T-helper 9 cell (primary cell): ENCODE data around the gene ADRM1.

Experiments used
- DNase-seq: peaks from one replicate; pipeline ENCODE4 v3.0.0-alpha.2; 2020

Gene ADRM1

DNA sequence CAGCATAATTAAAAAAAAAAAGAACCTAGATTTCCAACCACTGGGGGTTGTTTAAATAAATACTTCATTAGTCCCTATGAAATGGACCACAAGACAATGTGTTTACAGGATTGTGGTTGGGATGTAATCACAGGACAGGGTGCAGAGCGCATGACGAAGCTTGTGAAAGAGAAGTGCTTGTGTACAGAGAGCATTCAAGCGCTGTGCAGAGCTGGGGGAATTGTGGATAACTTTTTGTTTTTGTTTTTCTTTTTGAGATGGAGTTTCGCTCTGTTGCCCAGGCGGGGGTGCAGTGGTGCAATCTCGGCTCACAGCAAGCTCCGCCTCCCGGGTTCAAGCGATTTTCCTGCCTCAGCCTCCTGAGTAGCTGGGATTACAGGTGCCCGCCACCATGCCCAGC lies 42.0 kb downstream of the ADRM1 start:
- DNase-seq = no peak

DNA sequence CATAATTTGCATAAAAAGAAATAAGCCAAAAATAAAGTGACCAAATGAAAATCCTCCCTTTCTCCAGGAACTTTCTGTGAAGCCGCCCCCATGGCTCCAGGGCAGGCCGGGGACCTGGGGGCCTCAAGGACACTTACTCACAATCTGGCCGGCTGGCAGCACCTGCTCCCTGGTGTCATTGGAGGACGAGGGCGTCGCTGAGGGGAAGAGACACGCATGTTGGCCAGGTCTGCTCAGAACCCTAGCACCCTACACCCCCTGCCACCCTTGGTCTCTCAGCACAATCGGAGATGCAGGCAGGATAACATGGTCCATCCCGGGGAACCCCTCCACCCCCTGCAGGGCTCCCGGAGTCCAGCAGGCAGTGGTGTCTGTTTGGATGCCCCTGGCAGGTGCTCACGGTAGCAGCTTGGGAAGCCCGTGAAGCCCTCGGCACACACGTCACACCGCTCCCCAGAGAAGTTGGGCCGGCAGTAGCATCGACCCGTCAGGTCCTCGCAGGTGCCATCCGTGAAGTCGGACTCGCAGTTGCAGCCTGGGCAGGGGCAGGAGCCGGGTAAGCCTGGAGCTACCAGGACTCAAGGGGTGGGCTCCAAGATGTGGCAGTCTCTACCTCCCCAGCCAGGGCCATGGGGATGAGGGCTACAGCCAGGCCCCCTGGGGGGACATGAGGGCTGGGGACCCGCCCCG lies 43.0 kb downstream of the ADRM1 start:
- DNase-seq = no peak

DNA sequence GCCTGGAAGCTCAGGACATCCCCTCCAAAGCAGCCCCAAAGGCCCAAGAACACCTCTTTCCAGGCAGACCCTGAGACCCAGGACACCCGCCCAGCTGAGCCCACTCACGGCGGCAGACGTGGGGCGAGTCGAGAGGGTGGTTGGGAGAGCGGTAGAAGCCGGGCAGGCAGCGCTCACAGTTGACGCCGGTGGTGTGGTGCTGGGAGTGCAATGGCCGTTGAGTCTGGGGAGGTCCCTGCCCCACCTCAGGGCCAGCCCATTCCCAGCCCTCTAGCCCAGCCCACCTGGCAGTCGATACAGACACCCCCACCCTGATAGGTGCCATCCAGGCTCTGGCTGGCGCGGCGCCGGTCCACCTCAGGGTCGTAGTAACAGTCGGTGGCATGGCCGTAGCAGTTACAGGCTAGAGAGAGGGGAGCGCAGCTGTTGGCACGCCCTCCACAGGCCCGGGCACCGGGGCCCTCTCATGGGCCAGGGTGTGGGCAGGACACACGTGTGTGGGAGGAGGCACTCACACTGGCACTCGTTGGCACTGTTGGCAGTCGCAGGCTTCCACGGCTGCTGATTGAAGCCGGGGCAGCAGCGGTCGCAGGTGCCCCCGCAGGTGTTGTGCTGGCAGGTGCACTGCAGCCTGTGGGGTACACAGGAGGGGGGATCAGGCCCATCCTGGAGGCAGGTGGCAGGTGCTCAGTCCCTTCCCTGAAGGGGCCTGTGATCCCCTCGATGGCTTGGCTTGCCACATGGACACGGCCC lies 43.8 kb downstream of the ADRM1 start:
- DNase-seq = no peak

DNA sequence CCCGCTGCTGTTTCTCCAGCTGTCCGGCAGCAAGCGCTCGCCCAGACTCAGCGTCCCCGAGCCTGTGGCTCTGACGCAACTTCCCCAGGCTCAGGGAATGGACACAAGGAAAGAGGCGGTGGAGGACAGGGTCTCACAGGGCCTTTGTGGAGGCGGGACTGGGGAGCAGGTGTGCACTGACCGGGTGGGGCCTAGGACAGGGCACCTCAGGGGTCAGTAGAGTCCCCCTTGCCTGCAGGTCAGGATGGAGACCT lies 44.3 kb downstream of the ADRM1 start:
- DNase-seq = no peak

DNA sequence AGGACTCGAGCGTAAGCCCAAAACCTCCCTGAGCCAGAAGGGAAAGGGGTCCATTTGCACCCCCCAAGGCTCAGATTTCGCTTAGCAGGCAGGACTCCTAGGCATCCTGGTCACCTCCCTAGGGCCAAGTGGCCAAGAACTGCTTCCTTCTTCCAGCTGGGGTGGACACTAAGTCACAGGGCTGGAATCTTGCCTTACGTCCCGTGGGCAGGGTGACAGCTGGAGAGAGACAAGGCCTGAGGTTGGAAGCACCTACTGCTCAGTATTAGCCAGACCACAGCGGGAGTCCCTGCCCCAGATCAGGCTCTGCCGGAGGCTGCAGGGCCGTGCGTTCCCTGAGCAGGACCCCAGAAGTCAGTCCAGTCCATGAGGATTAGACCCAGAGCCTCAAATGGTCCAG lies 44.6 kb downstream of the ADRM1 start:
- no peak for DNase-seq

DNA sequence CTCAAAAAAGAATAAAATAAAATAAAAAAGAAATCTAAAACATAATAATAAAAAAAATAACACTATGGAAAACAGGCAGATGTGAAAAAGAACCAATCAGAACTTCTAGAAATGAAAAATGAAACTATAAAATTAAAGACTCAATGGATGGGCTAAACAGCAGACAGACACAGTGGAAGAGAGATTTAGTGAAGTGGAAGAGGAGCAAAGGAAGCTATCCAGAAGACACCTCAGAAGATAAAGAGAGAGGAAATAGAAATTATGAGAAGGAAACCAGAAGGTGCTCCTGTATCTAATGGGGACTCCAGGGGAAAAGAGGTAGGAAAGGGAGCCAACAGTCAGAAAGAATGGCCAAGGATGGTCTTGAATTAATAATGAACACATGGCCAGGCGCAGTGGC lies 45.8 kb downstream of the ADRM1 start:
- DNase-seq = no peak

DNA sequence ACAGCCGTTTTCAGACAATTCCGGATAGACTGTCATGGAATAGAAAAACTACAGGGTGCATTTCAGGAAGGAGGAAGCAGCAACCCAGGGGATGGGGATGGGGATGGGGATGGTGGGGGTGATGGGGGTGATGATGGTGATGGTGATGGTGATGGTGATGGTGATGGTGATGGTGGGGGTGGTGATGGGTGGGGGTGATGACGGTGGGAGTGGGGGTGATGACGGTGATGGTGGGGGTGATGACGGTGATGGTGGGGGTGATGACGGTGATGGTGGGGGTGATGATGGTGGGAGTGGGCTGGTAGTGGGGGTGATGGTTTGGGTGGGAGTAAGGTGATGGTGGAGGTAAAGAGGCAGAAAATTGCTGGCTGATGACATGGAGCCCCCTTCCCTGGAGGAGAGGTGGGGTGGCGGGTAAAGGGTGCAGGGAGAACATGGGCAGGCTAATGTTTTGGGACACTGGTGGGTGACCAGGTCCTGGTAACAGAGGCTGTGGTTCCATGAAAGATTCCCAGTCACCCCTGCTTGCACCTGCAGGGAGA lies 46.8 kb downstream of the ADRM1 start:
- no peak for DNase-seq

DNA sequence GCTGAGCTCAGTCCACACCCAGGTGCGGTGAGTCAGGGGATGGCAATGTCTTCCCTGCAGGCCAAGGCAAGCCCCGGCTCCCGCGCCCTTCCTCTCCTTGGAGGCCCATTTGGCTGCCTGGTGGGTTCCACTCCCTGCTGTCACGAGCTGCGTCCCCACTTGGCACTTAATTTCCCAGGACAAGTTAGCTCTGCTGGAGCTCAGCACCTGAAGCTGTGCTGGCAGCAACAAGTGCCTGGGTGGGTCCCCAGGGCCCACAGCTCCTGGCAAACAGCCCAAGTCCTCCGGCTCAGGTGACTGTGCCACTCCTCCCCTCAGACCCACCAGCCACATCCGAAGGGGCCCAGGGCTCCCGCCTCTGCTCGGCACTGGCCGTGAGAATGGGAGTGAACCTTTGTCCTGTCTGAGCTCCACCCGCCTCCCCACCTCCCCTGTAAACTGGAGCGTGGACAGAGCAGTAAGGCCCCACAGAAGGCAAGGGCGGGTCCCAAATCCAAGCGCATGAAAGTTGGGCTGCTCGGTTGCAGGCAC lies 47.4 kb downstream of the ADRM1 start:
- no peak for DNase-seq

DNA sequence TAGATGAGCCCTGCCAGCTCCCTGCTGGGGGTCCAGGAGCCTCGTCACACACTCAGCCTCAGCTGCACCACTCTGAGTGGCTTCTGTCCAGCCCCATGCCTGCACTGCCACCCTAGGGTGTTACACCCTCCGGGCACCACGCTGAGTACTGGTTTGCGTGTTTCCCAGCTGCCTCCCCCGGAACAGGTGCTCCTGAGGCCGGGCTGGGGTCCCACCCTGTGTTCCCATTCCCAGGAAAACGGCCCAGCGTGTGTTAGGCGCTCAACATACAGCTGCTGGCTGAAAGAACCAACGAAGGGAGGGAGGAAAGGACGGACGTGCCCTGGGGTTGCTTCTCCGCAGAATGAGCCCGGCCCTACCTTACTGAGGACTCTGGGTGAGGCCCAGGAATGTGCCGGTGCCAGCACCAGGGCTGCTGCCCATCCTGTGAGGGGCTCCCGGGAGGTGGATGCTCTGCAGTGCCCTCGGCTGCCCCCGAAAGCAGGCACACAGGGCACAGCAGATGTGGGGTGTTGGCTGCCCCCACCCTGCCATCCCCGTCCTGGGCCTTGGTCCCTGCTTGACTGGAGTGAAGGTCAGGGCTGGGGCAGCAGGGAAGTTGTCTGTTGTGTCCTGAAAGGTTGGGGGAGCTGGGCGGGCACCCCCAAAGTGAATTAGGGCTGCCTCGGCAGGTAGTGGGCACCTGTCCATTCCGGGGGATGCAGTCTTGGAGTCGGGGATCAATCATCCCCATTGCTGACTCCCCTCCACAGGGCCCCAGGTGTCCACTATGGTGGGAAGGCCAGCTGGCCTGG lies 48.0 kb downstream of the ADRM1 start:
- DNase-seq = no peak

DNA sequence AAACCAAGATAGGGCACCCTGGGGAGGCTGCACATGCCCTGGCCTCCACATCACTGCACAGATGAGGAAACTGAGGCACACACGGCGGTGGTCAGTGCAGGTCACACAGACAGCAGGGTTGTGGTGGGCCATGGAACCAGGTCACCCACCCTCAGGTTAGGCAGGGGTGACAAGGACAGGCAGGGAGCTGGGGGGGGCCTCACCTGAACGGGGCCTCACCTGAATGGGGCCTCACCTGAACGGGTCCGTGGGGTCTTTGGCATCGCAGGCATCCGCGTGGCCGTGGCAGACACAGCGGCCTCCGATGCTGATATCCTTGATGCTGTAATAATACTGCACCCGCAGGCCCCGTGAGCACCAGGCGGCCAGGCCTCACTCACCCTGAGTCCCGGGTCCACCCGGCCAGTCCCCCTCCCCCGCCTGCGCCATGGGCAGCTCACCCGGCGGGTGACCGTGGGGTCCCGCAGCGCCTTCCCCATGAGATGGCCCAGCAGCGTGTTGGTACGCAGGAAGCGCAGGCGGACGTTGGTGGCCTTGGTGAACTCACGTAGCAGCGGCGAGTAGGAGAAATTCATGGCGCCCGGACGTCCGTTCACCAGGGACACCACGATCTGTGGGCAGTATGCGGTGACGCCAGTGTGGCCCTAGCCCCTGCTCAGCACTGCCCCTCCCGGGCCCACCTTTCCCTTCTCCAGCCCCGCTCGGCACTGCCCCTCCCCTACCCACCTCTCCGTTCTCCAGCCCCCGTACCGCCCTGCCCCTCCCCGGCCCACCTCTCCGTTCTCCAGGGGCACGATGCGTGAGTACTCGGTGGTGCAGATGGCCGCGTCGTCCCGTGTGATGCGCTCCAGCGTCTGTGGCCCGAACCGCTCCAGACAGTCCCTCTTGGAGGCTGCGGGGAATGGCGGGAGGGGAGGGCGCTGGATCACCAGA lies 48.9 kb downstream of the ADRM1 start:
- DNase-seq = no peak

DNA sequence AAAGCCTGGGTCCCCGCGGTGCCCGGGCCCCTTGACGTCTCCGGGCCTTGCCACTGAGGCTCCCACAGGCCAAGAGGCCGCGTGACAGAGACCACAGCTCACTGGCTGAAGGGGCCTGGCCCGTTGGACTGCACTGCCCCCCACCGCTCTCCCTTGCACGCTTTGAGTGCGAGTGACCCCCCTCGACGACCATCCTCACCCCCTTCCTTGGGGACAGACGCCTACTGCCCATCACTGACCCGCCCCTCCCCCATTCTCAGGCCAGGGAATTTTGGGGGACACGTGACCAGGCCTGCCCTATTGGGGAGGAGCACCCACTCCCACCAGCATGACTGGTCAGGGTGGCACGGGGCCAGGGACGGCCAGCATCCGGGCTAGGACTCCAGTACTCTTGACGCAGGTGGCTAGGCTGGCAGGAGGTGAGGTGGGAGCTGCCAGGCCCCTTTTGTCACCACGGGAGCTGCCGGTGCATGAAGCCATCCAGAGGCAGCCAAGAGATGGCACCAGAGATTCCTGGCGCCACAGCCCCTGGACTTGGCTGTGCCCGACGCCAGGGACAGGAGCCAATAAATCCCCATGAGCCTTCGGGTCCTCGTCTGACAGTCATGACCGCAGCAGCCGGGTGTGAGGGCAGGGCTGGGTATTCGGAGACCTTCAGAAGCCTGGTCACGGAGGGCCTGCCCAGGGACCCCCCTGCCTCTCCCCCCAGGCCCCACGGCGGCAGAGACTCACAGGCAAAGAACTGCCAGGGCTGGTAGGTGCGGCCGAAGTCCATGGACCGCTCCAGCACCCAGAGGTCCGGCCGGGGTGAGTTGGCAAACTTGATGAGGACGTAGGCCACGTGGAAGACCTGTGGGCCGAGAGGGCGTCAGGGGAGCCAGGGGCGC lies 49.8 kb downstream of the ADRM1 start:
- no peak for DNase-seq

DNA sequence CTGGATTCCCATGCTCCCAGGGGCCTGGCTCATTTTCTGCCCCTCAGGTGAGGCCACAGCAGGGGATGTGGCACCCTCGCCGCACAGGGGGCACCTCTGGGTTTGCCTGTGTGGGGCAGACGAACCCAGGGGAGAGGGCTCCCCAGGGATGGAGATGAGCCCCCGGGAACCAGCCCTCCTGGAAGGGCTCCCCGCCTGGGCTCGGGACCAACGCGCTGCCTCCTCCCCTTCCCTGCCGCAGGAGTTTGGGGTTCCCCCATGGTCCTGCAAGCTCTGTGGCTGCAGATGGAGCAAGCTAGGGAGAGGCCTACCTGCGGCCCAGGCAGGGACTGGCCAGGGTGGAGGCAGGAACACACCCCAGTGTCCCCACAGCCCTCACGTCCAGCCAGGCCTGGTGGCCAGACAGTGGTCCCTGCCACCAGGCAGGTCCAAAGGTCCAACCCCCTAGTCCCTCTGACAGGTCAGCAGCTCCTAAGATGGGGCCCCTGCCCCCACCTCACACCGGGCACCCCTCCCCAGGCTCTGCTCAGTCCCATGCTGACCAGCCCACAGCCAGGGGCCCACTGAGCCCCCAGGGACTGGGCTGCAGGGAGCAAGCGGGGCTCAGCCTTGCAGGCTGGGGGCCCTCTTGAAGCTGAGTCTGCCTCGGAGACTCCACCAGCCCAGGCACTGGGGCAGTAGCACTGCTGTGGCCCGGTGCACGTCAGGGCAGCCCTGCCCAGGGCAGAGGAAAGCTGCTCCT lies 50.7 kb downstream of the ADRM1 start:
- DNase-seq = no peak

DNA sequence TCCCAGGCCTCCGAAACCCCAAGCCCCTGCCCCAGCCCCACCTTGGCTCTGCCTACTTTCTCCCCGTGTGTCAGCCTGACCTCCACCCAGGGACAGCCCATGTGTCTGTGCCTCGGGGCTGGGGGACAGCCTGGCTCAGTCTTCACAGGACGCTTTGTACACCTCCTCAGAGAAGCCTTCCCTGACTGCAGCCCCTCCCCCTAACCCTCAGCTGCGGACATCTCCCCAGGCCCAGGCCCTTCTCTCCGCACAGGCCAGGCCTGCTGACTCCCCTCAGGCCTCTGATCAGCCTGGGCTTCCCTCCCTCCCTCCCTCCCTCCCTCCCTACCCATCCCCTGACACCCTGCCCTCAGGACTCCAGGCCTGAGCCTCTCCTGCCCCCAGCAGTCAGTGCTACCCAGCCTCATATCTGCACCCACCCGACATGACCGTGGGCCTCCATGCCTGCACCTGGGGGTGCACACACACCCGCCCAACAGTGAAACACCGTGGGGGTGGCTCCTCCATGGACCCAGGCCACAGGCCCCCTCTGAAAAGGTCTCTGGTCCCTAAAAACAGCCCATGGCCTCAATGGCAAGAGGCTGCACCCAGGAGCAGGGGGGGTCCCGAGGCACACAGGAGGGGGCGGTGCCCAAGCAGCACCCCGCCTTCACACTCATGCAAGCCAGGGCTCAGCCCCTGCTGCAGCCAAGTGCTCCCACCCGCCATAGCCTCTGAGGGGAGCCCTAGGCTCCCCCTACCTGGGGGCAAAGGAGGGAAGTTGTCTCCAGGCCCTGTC lies 51.4 kb downstream of the ADRM1 start:
- no peak for DNase-seq

DNA sequence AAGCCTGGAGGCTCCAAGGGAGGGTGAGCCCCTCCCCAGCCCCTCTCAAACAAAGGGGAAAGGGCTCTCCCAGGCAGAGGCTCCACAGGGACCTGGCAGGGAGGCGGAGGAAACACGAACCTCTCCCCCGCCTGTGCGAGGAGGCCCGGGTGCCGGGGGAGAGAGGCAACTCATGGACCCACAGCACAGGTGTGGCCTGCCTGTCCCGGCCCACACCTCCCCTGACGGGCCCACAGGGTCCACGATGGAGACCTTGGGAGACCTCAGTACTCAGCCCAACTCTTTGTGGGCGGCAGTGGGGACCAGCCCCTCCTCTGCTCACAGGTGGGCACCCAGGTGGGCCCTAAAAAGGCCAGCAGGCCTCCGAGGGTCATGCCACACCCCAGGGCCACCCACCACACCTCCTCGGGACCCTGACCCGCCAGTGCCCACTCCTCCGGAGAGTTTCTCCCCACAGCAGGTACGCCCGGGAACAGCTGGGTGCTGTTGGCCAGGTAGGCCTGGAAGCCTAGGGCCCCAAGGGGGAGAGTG lies 52.1 kb downstream of the ADRM1 start:
- DNase-seq = no peak

DNA sequence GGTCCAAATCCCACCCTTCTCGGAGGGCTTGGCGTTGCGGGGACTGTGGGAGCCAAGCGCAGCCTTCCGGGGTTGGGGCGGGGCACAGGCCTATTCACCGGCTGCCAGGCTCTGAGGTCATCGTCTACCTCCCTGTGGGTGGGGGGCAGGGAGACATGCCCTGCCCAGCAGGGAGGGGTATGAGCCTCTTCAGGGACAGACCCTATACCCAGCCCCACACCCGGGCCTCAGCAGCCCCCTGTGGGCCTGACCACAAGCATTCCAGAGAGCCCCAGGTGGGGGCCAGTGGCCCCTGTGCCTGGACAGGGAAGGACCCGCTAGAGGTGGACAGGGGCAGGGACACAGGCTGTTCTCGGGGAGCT lies 52.7 kb downstream of the ADRM1 start:
- no peak for DNase-seq

DNA sequence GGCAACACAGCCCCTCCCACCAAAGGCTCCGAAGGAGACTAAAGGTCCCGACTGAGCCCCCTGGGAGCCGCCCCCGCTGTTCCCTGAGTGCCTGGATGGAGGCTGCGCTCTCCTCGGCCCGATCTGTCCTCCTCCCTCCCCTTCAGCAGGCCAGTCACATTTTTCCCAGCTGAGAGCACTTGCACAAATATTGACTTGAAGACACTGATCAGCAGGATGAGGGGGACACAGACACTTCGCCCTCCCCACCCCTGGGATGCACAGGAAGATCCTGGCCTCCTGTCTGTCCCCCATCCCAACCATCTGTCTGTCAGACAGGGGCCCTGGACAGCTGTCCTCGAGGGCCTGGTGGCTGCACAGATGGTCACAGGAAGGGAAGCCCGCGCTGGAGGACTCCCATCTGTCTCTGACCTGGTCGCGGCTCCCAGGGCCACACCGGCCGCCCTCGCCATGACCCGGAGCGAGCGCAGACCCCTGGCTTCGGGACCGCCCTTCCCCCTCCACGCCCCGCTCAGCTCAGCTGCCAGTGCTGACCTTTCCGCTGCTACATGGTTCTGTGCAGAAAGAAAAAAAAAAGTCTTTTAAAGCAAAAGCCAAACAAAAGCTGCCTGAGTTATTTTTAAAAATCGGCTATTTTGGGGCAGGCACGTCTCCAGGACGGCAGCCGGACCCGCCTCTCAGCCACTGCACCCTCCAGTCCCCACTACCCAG lies 53.2 kb downstream of the ADRM1 start:
- no peak for DNase-seq

DNA sequence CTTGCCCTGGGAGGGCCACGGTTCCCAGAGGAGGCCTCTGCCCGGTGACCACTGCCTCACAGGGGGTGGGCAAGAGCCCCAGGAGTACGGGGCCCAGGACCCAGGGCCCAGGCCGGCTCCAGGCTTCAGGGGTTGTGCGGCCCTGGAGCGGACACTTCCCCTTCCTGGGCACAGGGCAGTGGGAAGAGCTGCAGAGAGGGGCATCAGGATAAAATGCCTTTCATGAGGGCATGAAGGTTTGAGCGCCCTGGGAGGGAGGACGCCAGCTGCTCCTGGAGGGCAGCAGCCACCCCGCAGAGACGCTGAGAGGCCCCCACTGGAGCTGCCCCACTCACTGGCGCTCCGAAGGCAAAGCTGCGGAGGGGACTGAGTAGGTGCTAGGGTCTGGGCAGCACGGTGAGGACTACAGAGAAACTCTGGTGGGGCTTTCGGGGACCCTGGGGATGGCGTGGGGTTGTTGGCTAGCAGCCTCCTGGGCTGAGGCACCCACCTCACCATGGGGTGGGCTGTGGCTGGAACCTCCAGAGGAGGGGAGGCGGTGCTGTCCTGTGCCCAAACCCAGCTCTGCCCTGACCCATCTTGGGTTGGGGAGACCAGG lies 53.9 kb downstream of the ADRM1 start:
- DNase-seq = no peak

DNA sequence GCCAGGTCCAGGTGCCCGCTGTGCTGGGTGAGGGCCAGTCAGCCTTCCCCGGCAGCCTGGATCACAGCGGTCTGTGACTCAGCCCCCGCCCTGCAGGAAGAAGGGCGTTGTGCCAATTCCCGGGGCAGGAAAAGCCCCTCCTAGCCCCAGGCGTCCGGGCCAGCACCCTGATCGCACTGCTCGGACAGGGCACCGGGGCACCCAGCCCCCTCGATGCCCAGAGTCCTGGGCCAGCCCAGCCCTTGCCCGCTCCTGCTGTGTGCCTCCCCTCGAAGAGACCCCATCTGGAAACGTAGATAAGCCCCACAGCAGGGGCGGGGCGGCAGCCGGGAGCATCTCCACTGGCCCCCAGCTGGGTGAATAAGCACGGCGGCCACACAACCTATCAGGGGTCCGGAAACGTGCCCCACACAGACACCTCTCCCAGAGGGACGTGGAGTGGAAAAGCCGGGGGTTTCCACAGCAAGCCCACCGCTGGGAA lies 54.4 kb downstream of the ADRM1 start:
- no peak for DNase-seq
